OCI-LY7 (cell line): ENCODE data around the gene RPL3.

Experiments used
- CTCF ChIP-seq: fragments of 200-600 bp; sonication (generic); conservative IDR thresholded peaks from 2 replicates; pipeline ENCODE4 v1.5.1; 2014; ENCODE audit warnings: mild to moderate bottlenecking, antibody characterized with exemption, low read length, moderate library complexity, mixed read lengths
- EZH2phosphoT487 ChIP-seq: fragments of 200-600 bp; sonication (generic); IDR thresholded peaks from 2 replicates; pipeline ENCODE4 v1.6.1; 2018; ENCODE audit warnings: low read depth, borderline replicate concordance, mild to moderate bottlenecking, mixed run types, antibody characterized with exemption, low read length, moderate library complexity, mixed read lengths

- TF ChIP-seq CTCF (no peak), EZH2phosphoT487 (no peak)
Measured at GRCh38 chr22:39362271-39362670, 42.8 kb upstream of the RPL3 start.
